ENCODE measurements around the gene OXCT1. TPM values are rescaled to one million over a fixed set of nuclear protein-coding genes. Genes with fewer than 3 reads are reported as not detected.

OXCT1 gene
- total RNA-seq, 4 donors from 2014 or later, result 19.5 to 335 (median 25.1) TPM

GRCh38 chr5:41871852-41872251, 1.6 kb upstream of the OXCT1 start:
- DNase-seq, result peak; percentile 77 to 82
- 15 to 16% methylated on average over 2 of the region's 2 CpGs for WGBS, 2 donors
- Histone ChIP-seq H3K4me3 (replicated peaks in 1 of 3) (no peak overlapping the region), H3K36me3 (no peaks in the 10 kb centered on the region), H3K27ac (peak overlapping the region; percentile 3 to 92 (median 55)), H3K9me3 (no peaks in the 10 kb centered on the region), H3K4me1 (peaks cover 16 to 28% of the 10 kb centered on the region in 2 donors), H3K27me3 (no peaks in the 10 kb centered on the region)
- intact Hi-C loops (cut with DNase I), result no loop called here
- TF ChIP-seq, protein P1, sequence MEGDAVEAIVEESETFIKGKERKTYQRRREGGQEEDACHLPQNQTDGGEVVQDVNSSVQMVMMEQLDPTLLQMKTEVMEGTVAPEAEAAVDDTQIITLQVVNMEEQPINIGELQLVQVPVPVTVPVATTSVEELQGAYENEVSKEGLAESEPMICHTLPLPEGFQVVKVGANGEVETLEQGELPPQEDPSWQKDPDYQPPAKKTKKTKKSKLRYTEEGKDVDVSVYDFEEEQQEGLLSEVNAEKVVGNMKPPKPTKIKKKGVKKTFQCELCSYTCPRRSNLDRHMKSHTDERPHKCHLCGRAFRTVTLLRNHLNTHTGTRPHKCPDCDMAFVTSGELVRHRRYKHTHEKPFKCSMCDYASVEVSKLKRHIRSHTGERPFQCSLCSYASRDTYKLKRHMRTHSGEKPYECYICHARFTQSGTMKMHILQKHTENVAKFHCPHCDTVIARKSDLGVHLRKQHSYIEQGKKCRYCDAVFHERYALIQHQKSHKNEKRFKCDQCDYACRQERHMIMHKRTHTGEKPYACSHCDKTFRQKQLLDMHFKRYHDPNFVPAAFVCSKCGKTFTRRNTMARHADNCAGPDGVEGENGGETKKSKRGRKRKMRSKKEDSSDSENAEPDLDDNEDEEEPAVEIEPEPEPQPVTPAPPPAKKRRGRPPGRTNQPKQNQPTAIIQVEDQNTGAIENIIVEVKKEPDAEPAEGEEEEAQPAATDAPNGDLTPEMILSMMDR (IDR thresholded peaks at IDR 0.05), result no peak
- no peak for TF ChIP-seq POLR2A (IDR thresholded peaks at IDR 0.05)

DNA sequence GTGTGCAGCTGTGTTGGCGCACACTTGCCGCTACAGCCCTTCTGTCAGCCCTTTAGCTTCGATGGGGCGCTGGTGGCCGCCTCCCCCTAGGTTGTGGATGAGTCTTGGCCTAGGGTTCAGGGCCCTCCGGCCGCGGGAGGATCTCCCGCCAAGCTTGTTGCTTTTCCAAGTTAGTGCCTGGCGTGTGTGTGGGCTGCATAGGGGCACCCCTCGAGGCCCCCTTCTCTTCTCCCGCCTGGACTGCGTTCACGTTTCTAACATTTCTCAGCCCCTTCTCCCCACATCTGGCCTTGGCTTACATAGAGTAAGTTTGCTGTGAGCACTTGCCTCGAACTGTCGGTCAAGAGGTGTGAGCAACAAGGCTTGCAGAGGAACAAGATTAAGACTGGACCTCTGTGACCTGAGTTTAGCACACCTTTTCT, 413 bp upstream of the OXCT1 start:
- intact Hi-C loops (cut with DNase I), result no loop called here
- H3K4me1 ChIP-seq, result peaks cover 16 to 28% of the 10 kb centered on the region in 2 donors
- no peak for DNase-seq
- no peaks in the 10 kb centered on the region for H3K9me3 ChIP-seq
- H3K27me3 ChIP-seq, result no peaks in the 10 kb centered on the region
- peak overlapping the region; percentile 74 to 92 (median 90) for H3K27ac ChIP-seq
- WGBS, 2 donors, result 8 to 15% methylated on average over 14 of the region's 16 CpGs
- H3K4me3 ChIP-seq (replicated peaks in 1 of 3), result peak overlapping the region; percentile 46 to 86 (median 80)
- no peaks in the 10 kb centered on the region for H3K36me3 ChIP-seq
- TF ChIP-seq, protein P1 (IDR thresholded peaks at IDR 0.05), result no peak
- no peak for TF ChIP-seq POLR2A (IDR thresholded peaks at IDR 0.05)

DNA sequence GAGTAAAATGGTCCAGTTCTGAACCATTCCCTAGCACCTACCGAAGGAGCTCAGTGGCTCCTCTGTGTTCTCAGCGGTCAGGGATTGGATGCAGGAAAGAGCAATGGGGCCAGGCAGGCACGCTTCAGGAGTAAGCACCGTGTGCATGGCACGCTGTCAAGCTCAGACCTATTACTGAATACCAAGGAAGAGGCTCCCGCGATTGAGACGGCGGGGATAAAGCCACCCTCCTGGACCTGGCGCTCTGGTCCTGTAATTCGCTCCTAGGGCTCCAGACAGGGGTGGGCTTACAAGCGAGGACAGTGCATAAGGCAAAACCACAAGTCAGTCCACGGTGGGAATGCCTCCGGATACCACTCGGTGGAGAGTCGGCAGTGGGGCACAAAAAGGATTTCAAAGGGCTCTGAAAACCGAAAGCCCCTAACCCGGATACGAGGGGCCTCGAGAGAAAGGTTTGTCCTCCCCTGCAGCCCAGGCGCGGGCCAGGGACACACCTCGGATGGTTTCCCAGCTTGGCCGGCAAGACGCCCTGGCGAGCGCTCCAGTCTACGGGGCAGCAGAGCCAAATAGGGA, 988 bp downstream of the OXCT1 start:
- no peaks in the 10 kb centered on the region for H3K36me3 ChIP-seq
- peak overlapping the region; percentile 46 to 86 (median 80) for H3K4me3 ChIP-seq (replicated peaks in 1 of 3)
- DNase-seq, result peak; percentile 32 to 47
- intact Hi-C loops (cut with DNase I), result no loop called here
- H3K9me3 ChIP-seq, result no peaks in the 10 kb centered on the region
- H3K27me3 ChIP-seq, result no peaks in the 10 kb centered on the region
- no peak for TF ChIP-seq POLR2A (IDR thresholded peaks at IDR 0.05)
- TF ChIP-seq, protein P1 (IDR thresholded peaks at IDR 0.05), result no peak
- H3K4me1 ChIP-seq, result peaks cover 16 to 28% of the 10 kb centered on the region in 2 donors
- H3K27ac ChIP-seq, result peak overlapping the region; percentile 74 to 92 (median 90)
- 25 to 30% methylated on average over 12 to 28 of the region's 28 CpGs for WGBS, 2 donors

DNA sequence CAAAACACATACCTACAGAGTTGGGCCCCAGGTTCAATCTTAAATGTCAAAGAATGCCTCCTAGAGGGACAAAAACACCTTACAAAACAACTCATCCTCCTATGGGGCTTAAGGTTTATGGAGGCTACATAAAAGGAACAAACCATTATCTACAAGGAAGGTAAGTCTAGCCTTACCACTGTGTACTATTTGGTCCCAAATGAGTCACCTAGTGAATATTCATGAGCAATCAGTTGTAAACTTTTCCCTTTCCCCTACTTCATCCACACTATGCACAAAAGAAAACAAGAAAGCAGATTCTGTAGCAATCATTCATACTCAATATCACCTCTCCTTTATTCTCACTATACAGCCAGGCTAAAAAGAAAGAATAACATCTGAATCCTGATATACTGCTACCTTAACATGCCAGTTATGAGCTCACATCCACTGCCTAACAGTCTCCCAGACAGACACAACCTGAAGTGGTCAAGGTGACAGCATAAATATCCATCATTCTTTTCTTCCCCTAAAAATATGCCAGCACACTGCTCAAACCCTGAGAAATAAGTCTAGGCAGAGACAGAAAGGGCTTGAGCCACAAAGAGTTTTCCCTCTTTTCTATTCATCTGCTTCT, 6.2 kb downstream of the OXCT1 start:
- TF ChIP-seq, protein P1 (IDR thresholded peaks at IDR 0.05), result no peak
- no peak for TF ChIP-seq POLR2A (IDR thresholded peaks at IDR 0.05)
- intact Hi-C loops (cut with DNase I), result no loop called here
- Histone ChIP-seq H3K27ac (no peak overlapping the region), H3K4me1 (peaks cover 3% of the 10 kb centered on the region in 2 donors), H3K4me3 (replicated peaks in 1 of 3) (no peak overlapping the region), H3K36me3 (peaks cover 0 to 9% of the 10 kb centered on the region in 2 donors), H3K27me3 (no peaks in the 10 kb centered on the region), H3K9me3 (no peaks in the 10 kb centered on the region)
- no peak for DNase-seq

- DNase-seq, result no peak
- 91 to 94% methylated on average over 2 of the region's 2 CpGs for WGBS, 2 donors
- no peak overlapping the region for H3K27ac ChIP-seq
- no peaks in the 10 kb centered on the region for H3K27me3 ChIP-seq
- TF ChIP-seq POLR2A (IDR thresholded peaks at IDR 0.05), result no peak
- TF ChIP-seq, protein P1 (IDR thresholded peaks at IDR 0.05), result no peak
- H3K9me3 ChIP-seq, result no peaks in the 10 kb centered on the region
- no peaks in the 10 kb centered on the region for H3K4me1 ChIP-seq
- peaks cover 4 to 10% of the 10 kb centered on the region in 2 donors for H3K36me3 ChIP-seq
- H3K4me3 ChIP-seq (replicated peaks in 1 of 3), result no peak overlapping the region
- intact Hi-C loops (cut with DNase I), result loop anchor here (5.0 to 10.0 kb wide), 2 partner anchors 196 to 908 kb away; no protein-coding TSS in a partner anchor
Measured at GRCh38 chr5:41858890-41859289, 11.3 kb downstream of the OXCT1 start.

Measured in thyroid gland (tissue), 4 donors.